GM18861 (cell line): ENCODE measurements around the gene ADPRH.
A peak's percentile ranks its signal among the peaks of the same experiment; 100 is the strongest.

Experiments used
- ATAC-seq: cut with Tn5 transposase; IDR thresholded peaks from one replicate; pipeline ENCODE4 v1.9.1; 2021; ENCODE audit not compliant: unreplicated experiment

Gene ADPRH

GRCh38 chr3:119627461-119627860, 48.2 kb downstream of the ADPRH start:
- no peak for ATAC-seq

GRCh38 chr3:119628390-119628789, 49.1 kb downstream of the ADPRH start:
- ATAC-seq = peak; percentile 50

GRCh38 chr3:119628816-119629445, 49.6 kb downstream of the ADPRH start:
- ATAC-seq = peak; percentile 25

- ATAC-seq = no peak
Observed at GRCh38 chr3:119630128-119630879, 51.0 kb downstream of the ADPRH start.

- no peak for ATAC-seq
Observed at GRCh38 chr3:119630880-119631329, 51.6 kb downstream of the ADPRH start.

- ATAC-seq = no peak
Observed at GRCh38 chr3:119631516-119631915, 52.2 kb downstream of the ADPRH start.

- no peak for ATAC-seq
Observed at GRCh38 chr3:119632216-119632615, 52.9 kb downstream of the ADPRH start.

- ATAC-seq = no peak
Observed at GRCh38 chr3:119632829-119633228, 53.5 kb downstream of the ADPRH start.

- ATAC-seq = no peak
Observed at GRCh38 chr3:119635719-119636118, 56.4 kb downstream of the ADPRH start.

- ATAC-seq = no peak
Observed at GRCh38 chr3:119636249-119636648, 57.0 kb downstream of the ADPRH start.

GRCh38 chr3:119636891-119637611, 57.8 kb downstream of the ADPRH start:
- ATAC-seq = no peak

GRCh38 chr3:119637679-119638477, 58.6 kb downstream of the ADPRH start:
- peak; percentile 31 for ATAC-seq
